Thyroid gland (tissue), 4 donors: ENCODE data around the gene FBXO4.

Source experiments
- POLR2A ChIP-seq, 2 donors: fragments of 450-650 bp; IDR thresholded peaks; one replicate each; pipeline ENCODE4 v1.6.1; 2017; ENCODE audit warnings: antibody characterized with exemption in 2 of 2, mild to moderate bottlenecking in 2 of 2, moderate library complexity in 1 of 2
- TF ChIP-seq, protein P1 (sequence below), 6 experiments: fragments of 200-600 bp in 3 of 6; fragments of 450-650 bp in 3 of 6; sonication (generic) in 3 of 6; IDR thresholded peaks; one replicate each; pipeline ENCODE4 v1.5.1; 2016 to 2019; ENCODE audit warnings: antibody characterized with exemption in 6 of 6, mild to moderate bottlenecking in 2 of 6, inconsistent platforms in 1 of 6, moderate library complexity in 1 of 6

DNA sequence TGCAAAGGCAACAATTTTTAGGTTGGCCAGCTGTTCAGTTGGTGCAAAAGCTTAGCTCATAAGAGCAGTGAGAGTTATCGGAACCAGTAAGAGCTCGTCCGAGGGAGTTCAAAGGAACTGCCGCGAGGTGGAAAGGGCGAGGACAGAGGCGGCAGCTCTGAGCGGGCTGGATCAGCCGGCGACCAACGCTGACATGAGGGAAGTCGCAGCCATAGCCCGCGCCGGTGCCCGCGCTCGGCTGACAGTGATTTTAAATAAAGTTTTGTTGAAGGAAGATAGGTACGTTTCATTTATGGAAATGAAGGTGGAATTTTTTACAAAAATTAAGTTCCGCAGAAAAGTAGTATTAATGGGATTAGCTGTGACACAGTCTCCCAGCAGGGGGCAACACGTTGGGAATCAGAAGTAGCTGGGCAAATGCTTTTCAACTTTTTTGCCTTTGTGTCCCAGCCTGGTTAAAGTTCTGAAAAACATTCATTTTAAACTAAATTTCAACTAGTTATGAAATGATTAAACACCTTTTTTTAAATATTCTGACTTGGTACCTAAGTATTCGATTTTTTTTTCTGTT, 43.2 kb downstream of the FBXO4 start:
- TF ChIP-seq, protein P1, sequence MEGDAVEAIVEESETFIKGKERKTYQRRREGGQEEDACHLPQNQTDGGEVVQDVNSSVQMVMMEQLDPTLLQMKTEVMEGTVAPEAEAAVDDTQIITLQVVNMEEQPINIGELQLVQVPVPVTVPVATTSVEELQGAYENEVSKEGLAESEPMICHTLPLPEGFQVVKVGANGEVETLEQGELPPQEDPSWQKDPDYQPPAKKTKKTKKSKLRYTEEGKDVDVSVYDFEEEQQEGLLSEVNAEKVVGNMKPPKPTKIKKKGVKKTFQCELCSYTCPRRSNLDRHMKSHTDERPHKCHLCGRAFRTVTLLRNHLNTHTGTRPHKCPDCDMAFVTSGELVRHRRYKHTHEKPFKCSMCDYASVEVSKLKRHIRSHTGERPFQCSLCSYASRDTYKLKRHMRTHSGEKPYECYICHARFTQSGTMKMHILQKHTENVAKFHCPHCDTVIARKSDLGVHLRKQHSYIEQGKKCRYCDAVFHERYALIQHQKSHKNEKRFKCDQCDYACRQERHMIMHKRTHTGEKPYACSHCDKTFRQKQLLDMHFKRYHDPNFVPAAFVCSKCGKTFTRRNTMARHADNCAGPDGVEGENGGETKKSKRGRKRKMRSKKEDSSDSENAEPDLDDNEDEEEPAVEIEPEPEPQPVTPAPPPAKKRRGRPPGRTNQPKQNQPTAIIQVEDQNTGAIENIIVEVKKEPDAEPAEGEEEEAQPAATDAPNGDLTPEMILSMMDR (IDR thresholded peaks at IDR 0.05): no peak
- TF ChIP-seq POLR2A (IDR thresholded peaks at IDR 0.05): no peak
